Liver (tissue), 9 donors: ENCODE measurements around the gene HSPA8. TPM values are rescaled to one million over a fixed set of nuclear protein-coding genes. Genes with fewer than 3 reads are reported as not detected.
A peak's percentile ranks its signal among the peaks of the same experiment; 100 is the strongest.

Experiments
- DNase-seq: peaks from one replicate; pipeline ENCODE4 v3.0.0-alpha.2; 2017; ENCODE audit warnings: low spot score
- H3K27ac ChIP-seq, 2 donors: one replicate each; pipeline ENCODE4 v1.7.0; 2013; ENCODE audit warnings: inconsistent platforms in 2 of 2, low read length in 2 of 2, control low read depth in 1 of 2, low read depth in 1 of 2, mild to moderate bottlenecking in 1 of 2
- H3K27me3 ChIP-seq, 4 donors: one replicate each; pipeline versions ENCODE4 v1.6.1 to v1.7.0; 2013; ENCODE audit warnings: low read length in 3 of 4, inconsistent platforms in 1 of 4, mild to moderate bottlenecking in 1 of 4, moderate library complexity in 1 of 4; ENCODE audit not compliant: control insufficient read depth in 4 of 4, insufficient read depth in 4 of 4
- H3K36me3 ChIP-seq, 4 donors: one replicate each; pipeline versions ENCODE4 v1.6.1 to v1.7.0; 2013; ENCODE audit warnings: low read length in 3 of 4, mild to moderate bottlenecking in 3 of 4, low read depth in 1 of 4, moderate library complexity in 1 of 4; ENCODE audit not compliant: control insufficient read depth in 4 of 4, insufficient read depth in 3 of 4
- H3K4me1 ChIP-seq, 4 donors: one replicate each; pipeline versions ENCODE4 v1.6.1 to v1.7.0; 2013; ENCODE audit warnings: low read length in 3 of 4, mild to moderate bottlenecking in 3 of 4, moderate library complexity in 1 of 4; ENCODE audit not compliant: control insufficient read depth in 4 of 4, insufficient read depth in 4 of 4
- H3K4me3 ChIP-seq, 3 donors: one replicate each; pipeline versions ENCODE4 v1.6.1 to v1.7.0; 2013; ENCODE audit warnings: low read length in 3 of 3, control low read depth in 1 of 3, low read depth in 1 of 3, mild to moderate bottlenecking in 1 of 3
- H3K9ac ChIP-seq, 2 donors: one replicate each; pipeline ENCODE4 v1.7.0; 2013; ENCODE audit warnings: low read length in 2 of 2, mild to moderate bottlenecking in 2 of 2, moderate library complexity in 2 of 2, control low read depth in 1 of 2, low read depth in 1 of 2
- H3K9me3 ChIP-seq, 4 donors: one replicate each; pipeline versions ENCODE4 v1.6.1 to v1.7.0; 2013; ENCODE audit warnings: low read length in 3 of 4; ENCODE audit not compliant: control insufficient read depth in 4 of 4
- EGR1 ChIP-seq, 2 donors: IDR thresholded peaks; 2 replicates each; pipeline ENCODE4 v1.6.1; 2016 to 2018; ENCODE audit warnings: antibody characterized with exemption in 2 of 2, low read depth in 2 of 2
- FOXA1 ChIP-seq: IDR thresholded peaks from 2 replicates; pipeline ENCODE4 v1.6.1; 2016; ENCODE audit warnings: antibody characterized with exemption
- FOXA2 ChIP-seq: IDR thresholded peaks from 2 replicates; pipeline ENCODE4 v1.6.1; 2016; ENCODE audit warnings: antibody characterized with exemption
- GABPA ChIP-seq, 2 donors: IDR thresholded peaks in 1 of 2; conservative IDR thresholded peaks in 1 of 2; 2 replicates each; pipeline ENCODE4 v1.6.1; 2016; ENCODE audit warnings: antibody characterized with exemption in 2 of 2, mild to moderate bottlenecking in 1 of 2, moderate library complexity in 1 of 2
- HNF4A ChIP-seq, 2 donors: conservative IDR thresholded peaks; 2 replicates each; pipeline ENCODE4 v1.6.1; 2016; ENCODE audit warnings: antibody characterized with exemption in 2 of 2, mild to moderate bottlenecking in 2 of 2
- HNF4G ChIP-seq: IDR thresholded peaks from 2 replicates; pipeline ENCODE4 v1.6.1; 2016; ENCODE audit warnings: antibody characterized with exemption
- JUND ChIP-seq, 2 donors: IDR thresholded peaks; 2 replicates each; pipeline ENCODE4 v1.6.1; 2016; ENCODE audit warnings: antibody characterized with exemption in 2 of 2
- NR2F2 ChIP-seq: IDR thresholded peaks from 2 replicates; pipeline ENCODE4 v1.6.1; 2016; ENCODE audit warnings: antibody characterized with exemption
- RAD21 ChIP-seq, 2 donors: IDR thresholded peaks; 2 replicates each; pipeline ENCODE4 v1.6.1; 2016; ENCODE audit warnings: antibody characterized with exemption in 2 of 2, mild to moderate bottlenecking in 2 of 2
- RXRA ChIP-seq, 2 donors: IDR thresholded peaks; 2 replicates each; pipeline ENCODE4 v1.6.1; 2017 to 2018; ENCODE audit warnings: antibody characterized with exemption in 2 of 2, mild to moderate bottlenecking in 1 of 2
- SP1 ChIP-seq: IDR thresholded peaks from 2 replicates; pipeline ENCODE4 v1.6.1; 2018; ENCODE audit warnings: antibody characterized with exemption, mild to moderate bottlenecking
- TAF1 ChIP-seq: conservative IDR thresholded peaks from 2 replicates; pipeline ENCODE4 v1.6.1; 2016; ENCODE audit warnings: antibody characterized with exemption, mild to moderate bottlenecking
- YY1 ChIP-seq: IDR thresholded peaks from 2 replicates; pipeline ENCODE4 v1.6.1; 2016; ENCODE audit warnings: antibody characterized with exemption, mild to moderate bottlenecking
- WGBS: extraction: QIAGEN DNeasy Blood & Tissue Kit; methylation state at CpG from one replicate; pipeline ENCODE4 v1.1.7; 2013; 5-methylcytosine and 5-hydroxymethylcytosine counted together
- polyA plus RNA-seq, 2 donors: library from polyadenylated mRNA; stranded (reverse) in 1 of 2; unstranded in 1 of 2; fragments of 200-250 nt in 1 of 2; fragments of >200 nt in 1 of 2; fragmentation: Nextera tagmentation in 1 of 2; extraction: Ambion mirVana in 1 of 2; gene quantifications; one replicate each; pipeline versions ENCODE4 v1.2.1 to v1.2.3, GENCODE V29; 2013 to 2015
- total RNA-seq, 2 donors: library from RNA; depleted of rRNA; stranded (reverse); fragments of >200 nt; gene quantifications; one replicate each; pipeline ENCODE4 v1.2.3, GENCODE V29; 2014
- TF ChIP-seq, protein P1 (sequence below): fragments of 150-350 bp; IDR thresholded peaks from 2 replicates; pipeline ENCODE4 v1.5.1; 2017; ENCODE audit warnings: improper control_type of control experiment, low read depth, low read length; ENCODE audit not compliant: missing input control
- TF ChIP-seq, protein P2 (sequence below): IDR thresholded peaks from 2 replicates; pipeline ENCODE4 v1.6.1; 2016; ENCODE audit warnings: antibody characterized with exemption
- TF ChIP-seq, protein P3 (sequence below): IDR thresholded peaks from 2 replicates; pipeline ENCODE4 v1.6.1; 2016; ENCODE audit warnings: antibody characterized with exemption
- TF ChIP-seq, protein P4 (sequence below): IDR thresholded peaks from 2 replicates; pipeline ENCODE4 v1.6.1; 2016; ENCODE audit warnings: antibody characterized with exemption
- TF ChIP-seq, protein P5 (sequence below): IDR thresholded peaks from 2 replicates; pipeline ENCODE4 v1.6.1; 2016; ENCODE audit warnings: antibody characterized with exemption, mild to moderate bottlenecking
- donor health status: healthy.
- donor health status: healthy.
- donor health status: healthy.
- donor health status: healthy.
- donor health status: healthy.

HSPA8 gene
- total and polyA plus RNA-seq, 4 donors = 215 to 1,445 (median 972) TPM

DNA sequence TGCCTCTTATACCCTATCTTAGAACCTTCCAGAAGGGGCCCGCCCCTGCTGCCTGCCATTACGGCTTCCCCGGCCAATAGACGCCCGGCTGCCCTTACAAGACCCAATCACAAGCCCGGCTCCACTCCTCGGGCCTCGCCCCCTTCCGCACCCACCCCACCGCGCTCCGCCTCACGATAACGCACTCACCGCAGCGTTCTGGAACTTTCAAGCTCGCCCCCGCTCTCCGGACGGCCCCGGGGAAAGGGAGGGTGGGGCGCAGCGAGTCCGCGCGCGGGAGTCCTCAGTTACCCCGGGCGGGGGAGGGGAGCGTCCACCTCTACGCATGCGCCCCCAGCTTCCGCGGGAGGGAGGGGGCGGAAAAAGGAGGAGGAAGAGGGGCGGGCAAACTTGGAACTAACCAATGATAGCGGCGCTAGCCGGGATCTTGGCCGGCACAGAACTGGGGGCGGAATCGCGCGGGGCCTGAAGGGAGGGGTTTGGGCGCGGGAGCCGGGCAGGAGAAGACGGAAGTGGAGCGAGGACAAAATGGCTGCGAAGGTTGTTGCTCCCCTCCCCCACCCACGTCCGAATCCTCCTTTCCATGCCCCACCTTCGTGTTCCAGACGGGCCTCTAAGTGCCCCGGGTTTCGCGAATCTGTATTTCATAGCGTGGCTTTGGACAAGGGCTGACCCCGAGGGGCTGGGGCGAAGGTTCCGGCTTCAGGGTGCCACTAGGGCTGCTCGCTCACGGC lies 389 bp upstream of the HSPA8 start:
- peaks cover 3 to 34% (median 24%) of the 10 kb centered on the region in 4 donors for H3K4me1 ChIP-seq

More for the DNA sequence above, 389 bp upstream of the HSPA8 start:
- H3K36me3 ChIP-seq = peaks cover 8 to 36% (median 30%) of the 10 kb centered on the region in 4 donors
- H3K9me3 ChIP-seq = no peaks in the 10 kb centered on the region
- DNase-seq = peak; percentile 97
- peak overlapping the region; percentile 81 to 98 (median 87) for H3K4me3 ChIP-seq
- TF ChIP-seq, protein P1, sequence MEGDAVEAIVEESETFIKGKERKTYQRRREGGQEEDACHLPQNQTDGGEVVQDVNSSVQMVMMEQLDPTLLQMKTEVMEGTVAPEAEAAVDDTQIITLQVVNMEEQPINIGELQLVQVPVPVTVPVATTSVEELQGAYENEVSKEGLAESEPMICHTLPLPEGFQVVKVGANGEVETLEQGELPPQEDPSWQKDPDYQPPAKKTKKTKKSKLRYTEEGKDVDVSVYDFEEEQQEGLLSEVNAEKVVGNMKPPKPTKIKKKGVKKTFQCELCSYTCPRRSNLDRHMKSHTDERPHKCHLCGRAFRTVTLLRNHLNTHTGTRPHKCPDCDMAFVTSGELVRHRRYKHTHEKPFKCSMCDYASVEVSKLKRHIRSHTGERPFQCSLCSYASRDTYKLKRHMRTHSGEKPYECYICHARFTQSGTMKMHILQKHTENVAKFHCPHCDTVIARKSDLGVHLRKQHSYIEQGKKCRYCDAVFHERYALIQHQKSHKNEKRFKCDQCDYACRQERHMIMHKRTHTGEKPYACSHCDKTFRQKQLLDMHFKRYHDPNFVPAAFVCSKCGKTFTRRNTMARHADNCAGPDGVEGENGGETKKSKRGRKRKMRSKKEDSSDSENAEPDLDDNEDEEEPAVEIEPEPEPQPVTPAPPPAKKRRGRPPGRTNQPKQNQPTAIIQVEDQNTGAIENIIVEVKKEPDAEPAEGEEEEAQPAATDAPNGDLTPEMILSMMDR = no peak
- TF ChIP-seq TAF1 = peak; percentile 44
- TF ChIP-seq, protein P2, sequence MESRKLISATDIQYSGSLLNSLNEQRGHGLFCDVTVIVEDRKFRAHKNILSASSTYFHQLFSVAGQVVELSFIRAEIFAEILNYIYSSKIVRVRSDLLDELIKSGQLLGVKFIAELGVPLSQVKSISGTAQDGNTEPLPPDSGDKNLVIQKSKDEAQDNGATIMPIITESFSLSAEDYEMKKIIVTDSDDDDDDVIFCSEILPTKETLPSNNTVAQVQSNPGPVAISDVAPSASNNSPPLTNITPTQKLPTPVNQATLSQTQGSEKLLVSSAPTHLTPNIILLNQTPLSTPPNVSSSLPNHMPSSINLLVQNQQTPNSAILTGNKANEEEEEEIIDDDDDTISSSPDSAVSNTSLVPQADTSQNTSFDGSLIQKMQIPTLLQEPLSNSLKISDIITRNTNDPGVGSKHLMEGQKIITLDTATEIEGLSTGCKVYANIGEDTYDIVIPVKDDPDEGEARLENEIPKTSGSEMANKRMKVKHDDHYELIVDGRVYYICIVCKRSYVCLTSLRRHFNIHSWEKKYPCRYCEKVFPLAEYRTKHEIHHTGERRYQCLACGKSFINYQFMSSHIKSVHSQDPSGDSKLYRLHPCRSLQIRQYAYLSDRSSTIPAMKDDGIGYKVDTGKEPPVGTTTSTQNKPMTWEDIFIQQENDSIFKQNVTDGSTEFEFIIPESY = peak; percentile 35
- TF ChIP-seq HNF4G = no peak
- TF ChIP-seq YY1 = peak; percentile 98
- peak; percentile 97 to 100 for TF ChIP-seq EGR1 (IDR thresholded peaks at IDR 0.05; ENCODE audit: low read depth in 2 of 2)
- TF ChIP-seq NR2F2 = no peak
- TF ChIP-seq, protein P3, sequence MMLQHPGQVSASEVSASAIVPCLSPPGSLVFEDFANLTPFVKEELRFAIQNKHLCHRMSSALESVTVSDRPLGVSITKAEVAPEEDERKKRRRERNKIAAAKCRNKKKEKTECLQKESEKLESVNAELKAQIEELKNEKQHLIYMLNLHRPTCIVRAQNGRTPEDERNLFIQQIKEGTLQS = no peak
- no peak for TF ChIP-seq JUND (IDR thresholded peaks at IDR 0.05)
- no peak for TF ChIP-seq RAD21 (IDR thresholded peaks at IDR 0.05)
- TF ChIP-seq HNF4A (conservative IDR thresholded peaks at IDR 0.05) = no peak
- TF ChIP-seq SP1 = peak; percentile 96
- TF ChIP-seq, protein P4, sequence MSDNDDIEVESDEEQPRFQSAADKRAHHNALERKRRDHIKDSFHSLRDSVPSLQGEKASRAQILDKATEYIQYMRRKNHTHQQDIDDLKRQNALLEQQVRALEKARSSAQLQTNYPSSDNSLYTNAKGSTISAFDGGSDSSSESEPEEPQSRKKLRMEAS = peak; percentile 67
- TF ChIP-seq, protein P5, sequence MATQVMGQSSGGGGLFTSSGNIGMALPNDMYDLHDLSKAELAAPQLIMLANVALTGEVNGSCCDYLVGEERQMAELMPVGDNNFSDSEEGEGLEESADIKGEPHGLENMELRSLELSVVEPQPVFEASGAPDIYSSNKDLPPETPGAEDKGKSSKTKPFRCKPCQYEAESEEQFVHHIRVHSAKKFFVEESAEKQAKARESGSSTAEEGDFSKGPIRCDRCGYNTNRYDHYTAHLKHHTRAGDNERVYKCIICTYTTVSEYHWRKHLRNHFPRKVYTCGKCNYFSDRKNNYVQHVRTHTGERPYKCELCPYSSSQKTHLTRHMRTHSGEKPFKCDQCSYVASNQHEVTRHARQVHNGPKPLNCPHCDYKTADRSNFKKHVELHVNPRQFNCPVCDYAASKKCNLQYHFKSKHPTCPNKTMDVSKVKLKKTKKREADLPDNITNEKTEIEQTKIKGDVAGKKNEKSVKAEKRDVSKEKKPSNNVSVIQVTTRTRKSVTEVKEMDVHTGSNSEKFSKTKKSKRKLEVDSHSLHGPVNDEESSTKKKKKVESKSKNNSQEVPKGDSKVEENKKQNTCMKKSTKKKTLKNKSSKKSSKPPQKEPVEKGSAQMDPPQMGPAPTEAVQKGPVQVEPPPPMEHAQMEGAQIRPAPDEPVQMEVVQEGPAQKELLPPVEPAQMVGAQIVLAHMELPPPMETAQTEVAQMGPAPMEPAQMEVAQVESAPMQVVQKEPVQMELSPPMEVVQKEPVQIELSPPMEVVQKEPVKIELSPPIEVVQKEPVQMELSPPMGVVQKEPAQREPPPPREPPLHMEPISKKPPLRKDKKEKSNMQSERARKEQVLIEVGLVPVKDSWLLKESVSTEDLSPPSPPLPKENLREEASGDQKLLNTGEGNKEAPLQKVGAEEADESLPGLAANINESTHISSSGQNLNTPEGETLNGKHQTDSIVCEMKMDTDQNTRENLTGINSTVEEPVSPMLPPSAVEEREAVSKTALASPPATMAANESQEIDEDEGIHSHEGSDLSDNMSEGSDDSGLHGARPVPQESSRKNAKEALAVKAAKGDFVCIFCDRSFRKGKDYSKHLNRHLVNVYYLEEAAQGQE = no peak
- TF ChIP-seq RXRA (IDR thresholded peaks at IDR 0.05) = peak; percentile 89 to 95
- TF ChIP-seq GABPA (IDR thresholded peaks at IDR 0.05 in 1 of 2, conservative IDR thresholded peaks at IDR 0.05 in 1 of 2) = peak in 1 of 2 donors; percentile 84
- TF ChIP-seq FOXA1 = peak; percentile 42
- no peak for TF ChIP-seq FOXA2
- H3K27ac ChIP-seq = peak overlapping the region; percentile 97 to 100
- under 1% methylated on average over 63 of the region's 63 CpGs for WGBS
- H3K9ac ChIP-seq = peak overlapping the region; percentile 99 to 100
- H3K27me3 ChIP-seq = no peaks in the 10 kb centered on the region
